ENCODE results near the gene TP53TG3D. TPM values are rescaled to one million over a fixed set of nuclear protein-coding genes. Genes with fewer than 3 reads are reported as not detected.
"Not testable (repeated sequence)": the region's sequence is repeated elsewhere in the genome, so short reads cannot be mapped to it uniquely, and the experiment has no call there.

Gene TP53TG3D
- polyA plus RNA-seq, 1 donor from 2014 or later: not detected

DNA sequence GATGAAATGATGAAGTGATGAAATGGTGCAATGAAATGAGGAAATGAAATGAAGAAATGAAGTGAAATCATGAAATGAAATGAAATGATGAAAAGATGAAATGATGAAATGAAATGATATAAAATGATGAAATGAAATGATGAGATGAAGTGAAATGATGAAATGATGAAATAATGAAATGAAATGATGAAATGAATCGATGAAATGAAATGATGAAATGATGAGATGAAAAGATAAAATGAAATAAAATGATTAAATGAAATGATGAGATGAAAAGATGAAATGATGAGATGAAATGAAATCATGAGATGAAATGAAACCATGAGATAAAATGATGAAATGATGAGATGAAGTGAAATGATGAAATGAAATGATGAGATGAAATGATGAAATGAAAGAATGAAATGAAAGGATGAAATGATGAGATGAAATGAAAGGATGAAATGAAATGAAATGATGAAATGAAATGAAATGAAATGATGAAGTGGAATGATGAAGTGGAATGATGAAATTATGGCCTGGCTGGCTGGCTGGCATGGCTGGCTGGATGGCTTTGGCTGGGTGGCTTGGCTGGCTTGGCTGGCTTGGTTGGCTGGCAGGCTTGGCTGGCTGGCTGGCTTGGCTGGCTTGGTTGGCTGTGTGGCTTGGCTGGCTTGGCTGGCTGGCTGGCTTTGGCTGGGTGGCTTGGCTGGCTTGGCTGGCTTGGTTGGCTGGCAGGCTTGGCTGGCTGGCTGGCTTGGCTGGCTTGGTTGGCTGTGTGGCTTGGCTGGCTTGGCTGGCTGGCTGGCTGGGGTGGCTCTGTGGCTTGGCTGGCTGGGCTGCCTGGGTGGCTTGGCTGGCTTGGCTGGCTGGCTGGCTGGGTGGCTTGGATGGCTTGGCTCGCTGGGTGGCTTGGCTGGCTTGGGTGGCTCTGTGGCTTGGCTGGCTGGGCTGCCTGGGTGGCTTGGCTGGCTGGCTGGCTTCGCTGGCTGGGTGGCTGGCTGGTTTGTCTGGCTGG lies 32.0 kb downstream of the TP53TG3D start:
- H4K20me1 ChIP-seq (ENCODE audit: insufficient read depth); H3K27me3 ChIP-seq (ENCODE audit: insufficient read depth, low read depth, low read length): not testable (repeated sequence)

DNA sequence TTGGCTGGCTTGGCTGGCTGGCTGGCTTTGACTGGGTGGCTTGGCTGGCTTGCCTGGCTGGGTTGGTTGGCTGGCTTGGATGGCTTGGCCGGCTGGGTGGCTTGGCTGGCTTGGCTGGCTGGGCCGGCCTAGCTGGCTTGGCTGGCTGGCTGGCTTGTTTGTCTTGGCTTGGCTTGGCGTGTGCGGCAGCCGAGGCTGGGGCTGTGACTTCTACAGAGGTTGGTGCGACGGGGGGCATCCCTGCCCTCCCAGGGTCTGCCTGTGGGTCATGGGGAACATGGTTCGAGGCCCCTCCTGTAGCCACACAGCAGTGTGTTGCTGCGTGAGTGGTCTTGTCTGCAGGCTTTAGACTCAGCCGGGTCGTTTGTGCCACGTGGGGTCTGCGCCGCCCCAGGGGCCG lies 33.1 kb downstream of the TP53TG3D start:
- H3K27me3 ChIP-seq (ENCODE audit: insufficient read depth, low read depth, low read length); H4K20me1 ChIP-seq (ENCODE audit: insufficient read depth); H2AFZ ChIP-seq (ENCODE audit: low read depth, low read length); H3K9me2 ChIP-seq (ENCODE audit: insufficient read depth, low read length); H3F3A ChIP-seq (ENCODE audit: insufficient read depth, low read length, poor library complexity, severe bottlenecking); H3K4me2 ChIP-seq (ENCODE audit: low read length); H3K27ac ChIP-seq (ENCODE audit: low read length); H3K79me2 ChIP-seq (replicated peaks; ENCODE audit: insufficient read depth, low read length); H3K9me3 ChIP-seq (ENCODE audit: low read length); H3K9ac ChIP-seq (ENCODE audit: low read length); H3K4me3 ChIP-seq (ENCODE audit: low read length); H3K36me3 ChIP-seq (ENCODE audit: insufficient read depth, low read length): not testable (repeated sequence)

More for the DNA sequence above, 32.0 kb downstream of the TP53TG3D start:
- H3K27ac ChIP-seq (ENCODE audit: low read length); H3K79me2 ChIP-seq (replicated peaks; ENCODE audit: insufficient read depth, low read length); H3K9ac ChIP-seq (ENCODE audit: low read length); H3K4me3 ChIP-seq (ENCODE audit: low read length); H2AFZ ChIP-seq (ENCODE audit: low read depth, low read length); H3K9me3 ChIP-seq (ENCODE audit: low read length); H3K4me2 ChIP-seq (ENCODE audit: low read length); H3F3A ChIP-seq (ENCODE audit: insufficient read depth, low read length, poor library complexity, severe bottlenecking); H3K9me2 ChIP-seq (ENCODE audit: insufficient read depth, low read length); H3K36me3 ChIP-seq (ENCODE audit: insufficient read depth, low read length): not testable (repeated sequence)

DNA sequence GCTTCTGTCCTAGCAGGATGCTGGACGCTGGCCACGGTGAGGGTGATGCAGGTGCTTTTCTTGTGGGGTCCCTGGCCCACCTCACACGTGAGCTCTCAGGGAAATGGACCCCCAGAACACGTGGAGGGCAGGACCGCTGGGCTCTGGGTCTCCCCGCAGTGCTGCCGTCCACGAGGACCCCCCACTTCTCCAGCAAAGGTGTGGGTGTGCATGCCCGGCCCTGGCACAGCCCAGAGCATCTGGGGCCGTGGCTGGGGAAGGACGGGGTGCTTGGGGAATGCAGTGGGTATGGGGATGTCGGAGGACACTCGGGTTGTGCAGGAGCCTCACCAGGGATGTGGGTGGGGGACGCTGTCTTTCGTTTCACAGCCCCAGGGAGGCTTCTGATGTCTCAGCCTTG lies 34.7 kb downstream of the TP53TG3D start:
- not testable (repeated sequence) for H4K20me1 ChIP-seq (ENCODE audit: insufficient read depth); H3F3A ChIP-seq (ENCODE audit: insufficient read depth, low read length, poor library complexity, severe bottlenecking); H3K27me3 ChIP-seq (ENCODE audit: insufficient read depth, low read depth, low read length); H3K27ac ChIP-seq (ENCODE audit: low read length); H3K9me2 ChIP-seq (ENCODE audit: insufficient read depth, low read length); H3K4me2 ChIP-seq (ENCODE audit: low read length); H3K9me3 ChIP-seq (ENCODE audit: low read length); H2AFZ ChIP-seq (ENCODE audit: low read depth, low read length); H3K9ac ChIP-seq (ENCODE audit: low read length); H3K36me3 ChIP-seq (ENCODE audit: insufficient read depth, low read length); H3K4me3 ChIP-seq (ENCODE audit: low read length); H3K79me2 ChIP-seq (replicated peaks; ENCODE audit: insufficient read depth, low read length)

DNA sequence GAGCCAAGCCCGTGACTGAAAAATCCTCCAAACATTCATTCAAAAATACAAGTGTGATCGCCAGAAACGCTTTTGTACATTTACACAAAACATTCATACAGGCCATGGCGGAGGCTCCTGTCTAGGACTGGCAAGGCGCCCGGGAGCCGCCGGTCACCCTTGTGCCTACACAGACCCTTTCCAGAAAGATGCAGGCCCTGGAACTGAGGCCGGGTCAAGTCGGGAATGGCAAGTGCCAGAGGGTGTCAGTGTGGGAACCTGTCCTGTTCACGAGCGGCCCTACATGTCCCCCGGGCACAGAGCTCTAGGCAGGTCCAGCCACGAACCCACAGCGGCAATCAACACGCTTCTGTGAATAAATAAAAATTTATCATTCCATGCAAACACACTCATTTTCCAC lies 36.1 kb downstream of the TP53TG3D start:
- H3F3A ChIP-seq (ENCODE audit: insufficient read depth, low read length, poor library complexity, severe bottlenecking); H3K9me3 ChIP-seq (ENCODE audit: low read length); H3K27ac ChIP-seq (ENCODE audit: low read length); H3K27me3 ChIP-seq (ENCODE audit: insufficient read depth, low read depth, low read length); H3K4me3 ChIP-seq (ENCODE audit: low read length); H3K9me2 ChIP-seq (ENCODE audit: insufficient read depth, low read length); H2AFZ ChIP-seq (ENCODE audit: low read depth, low read length); H3K79me2 ChIP-seq (replicated peaks; ENCODE audit: insufficient read depth, low read length); H3K9ac ChIP-seq (ENCODE audit: low read length); H4K20me1 ChIP-seq (ENCODE audit: insufficient read depth); H3K4me2 ChIP-seq (ENCODE audit: low read length); H3K36me3 ChIP-seq (ENCODE audit: insufficient read depth, low read length): not testable (repeated sequence)

DNA sequence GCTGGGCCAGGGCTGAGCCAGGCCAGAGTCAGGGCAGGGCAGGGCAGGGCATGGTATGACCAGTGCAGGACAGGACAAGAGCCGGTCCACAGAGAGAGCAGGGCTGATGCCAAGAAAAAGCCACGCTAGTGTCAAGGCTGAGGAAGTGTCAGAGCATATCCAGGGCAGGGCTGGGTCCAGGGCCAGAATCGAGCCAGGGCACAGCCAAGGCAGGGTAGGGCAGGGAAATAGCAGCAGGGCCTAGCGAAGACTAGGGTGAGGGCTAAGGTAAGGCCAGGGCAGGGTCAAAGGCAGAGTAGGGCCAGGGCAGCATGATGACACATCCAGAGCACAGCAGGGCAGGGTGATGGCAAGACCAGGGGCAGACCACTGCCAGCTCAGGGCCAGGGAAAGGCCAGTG lies 49.7 kb downstream of the TP53TG3D start:
- H3K9me3 ChIP-seq (ENCODE audit: low read length); H3K79me2 ChIP-seq (replicated peaks; ENCODE audit: insufficient read depth, low read length); H3K27ac ChIP-seq (ENCODE audit: low read length); H3F3A ChIP-seq (ENCODE audit: insufficient read depth, low read length, poor library complexity, severe bottlenecking); H3K9ac ChIP-seq (ENCODE audit: low read length); H3K4me2 ChIP-seq (ENCODE audit: low read length); H3K27me3 ChIP-seq (ENCODE audit: insufficient read depth, low read depth, low read length); H4K20me1 ChIP-seq (ENCODE audit: insufficient read depth); H3K4me3 ChIP-seq (ENCODE audit: low read length); H3K9me2 ChIP-seq (ENCODE audit: insufficient read depth, low read length); H3K36me3 ChIP-seq (ENCODE audit: insufficient read depth, low read length); H2AFZ ChIP-seq (ENCODE audit: low read depth, low read length): not testable (repeated sequence)

Small RNAs within 50 kb of the gene (small RNA-seq; reads per million reads assigned to genes)
- gene AC133485.1: 0 reads per million in 3 experiments
- gene AC140878.1: 0 reads per million in 3 experiments

Data from neural cell (in vitro differentiated cells).